Natural killer cell (primary cell): ENCODE results near the gene GPR17. TPM values are rescaled to one million over a fixed set of nuclear protein-coding genes. Genes with fewer than 3 reads are reported as not detected.

Source experiments
- ATAC-seq, 3 donors: fragments of 150-1000 bp in 2 of 3; fragments of 200-7000 bp in 1 of 3; cut with Tn5 transposase; 1 replicate in 1 of 3; 2 replicates in 2 of 3; pipeline ENCODE4 v1.10.0; 2021; ENCODE audit warnings: mild to moderate bottlenecking in 2 of 3, moderate library complexity in 2 of 3
- DNase-seq, 2 donors: peaks; one replicate each; pipeline versions ENCODE4 v3.0.0 to v3.0.0-alpha.2; 2013 to 2021; ENCODE audit warnings: mixed read lengths in 1 of 2
- H3K27ac ChIP-seq: one replicate; pipeline ENCODE4 v1.5.1; 2013; ENCODE audit warnings: mild to moderate bottlenecking, low read length
- H3K27me3 ChIP-seq: one replicate; pipeline ENCODE4 v1.6.1; 2013; ENCODE audit warnings: low read length; ENCODE audit not compliant: control insufficient read depth, insufficient read depth
- H3K36me3 ChIP-seq: one replicate; pipeline ENCODE4 v1.6.1; 2013; ENCODE audit warnings: low read length; ENCODE audit not compliant: control insufficient read depth, insufficient read depth
- H3K4me1 ChIP-seq: one replicate; pipeline ENCODE4 v1.6.1; 2013; ENCODE audit warnings: low read length; ENCODE audit not compliant: control insufficient read depth, insufficient read depth
- H3K4me3 ChIP-seq: one replicate; pipeline ENCODE4 v1.5.1; 2013; ENCODE audit warnings: low read length
- H3K9me3 ChIP-seq: one replicate; pipeline ENCODE4 v1.6.1; 2013; ENCODE audit warnings: low read length; ENCODE audit not compliant: control insufficient read depth, insufficient read depth
- H3K27ac Mint-ChIP-seq, 2 donors: one replicate each; pipeline ENCODE4 v1.8.0; 2022; ENCODE audit warnings: mild to moderate bottlenecking in 2 of 2, mixed read lengths in 2 of 2, moderate library complexity in 1 of 2
- H3K27me3 Mint-ChIP-seq, 2 donors: one replicate each; pipeline ENCODE4 v1.8.0; 2022; ENCODE audit warnings: low read depth in 2 of 2, mixed read lengths in 2 of 2
- H3K36me3 Mint-ChIP-seq: one replicate; pipeline ENCODE4 v1.8.0; 2022; ENCODE audit warnings: mixed read lengths
- H3K4me1 Mint-ChIP-seq, 2 donors: one replicate each; pipeline ENCODE4 v1.8.0; 2022; ENCODE audit warnings: mixed read lengths in 2 of 2
- H3K4me3 Mint-ChIP-seq: one replicate; pipeline ENCODE4 v1.8.0; 2022; ENCODE audit warnings: mild to moderate bottlenecking, moderate library complexity, mixed read lengths
- H3K9me3 Mint-ChIP-seq, 2 donors: one replicate each; pipeline ENCODE4 v1.8.0; 2022; ENCODE audit warnings: mixed read lengths in 2 of 2
- CTCF ChIP-seq: fragments of 200-600 bp; IDR thresholded peaks from one replicate; pipeline ENCODE4 v1.8.0; 2022; ENCODE audit warnings: antibody characterized with exemption
- WGBS: methylation state at CpG from one replicate; pipeline ENCODE4 v1.1.7; 2013; ENCODE audit warnings: missing lambda C conversion rate; ENCODE audit not compliant: insufficient coverage; 5-methylcytosine and 5-hydroxymethylcytosine counted together
- intact Hi-C: fragments of 100-400 bp; cut with micrococcal nuclease; formaldehyde crosslinking; loops from one replicate; pipeline ENCODE4 v1.14.2; 2022
- total RNA-seq, 4 donors: library from RNA; stranded (reverse); fragments of 120-200 nt in 1 of 4; gene quantifications; one replicate each; pipeline versions ENCODE4 v1.2.3 to v1.2.4, GENCODE V29; 2013 to 2022

The GPR17 gene
- total RNA-seq, 3 donors from 2014 or later (not counting 1 experiment from before 2014, with no cell fraction given): not detected

- peaks cover 32% of the 10 kb centered on the region for H3K4me1 ChIP-seq
- H3K27ac ChIP-seq: no peak overlapping the region
- no peaks in the 10 kb centered on the region for H3K27me3 ChIP-seq
- DNase-seq (no peak), ATAC-seq (no peak)
- H3K4me3 Mint-ChIP-seq: no peak overlapping the region
- no peak for TF ChIP-seq CTCF
- peaks cover 0 to 2% of the 10 kb centered on the region in 2 donors for H3K27me3 Mint-ChIP-seq
- H3K9me3 ChIP-seq: no peaks in the 10 kb centered on the region
- H3K27ac Mint-ChIP-seq: no peak overlapping the region
- H3K36me3 Mint-ChIP-seq: no peaks in the 10 kb centered on the region
- H3K36me3 ChIP-seq: no peaks in the 10 kb centered on the region
- no peaks in the 10 kb centered on the region for H3K9me3 Mint-ChIP-seq
- intact Hi-C loops: no loop called here
- H3K4me3 ChIP-seq: no peak overlapping the region
- WGBS: 89% methylated on average over 17 of the region's 18 CpGs
- no peaks in the 10 kb centered on the region for H3K4me1 Mint-ChIP-seq
Measured at GRCh38 chr2:127627740-127628571, 18.0 kb upstream of the GPR17 start.

- no peak overlapping the region for H3K4me3 Mint-ChIP-seq
- Histone ChIP-seq H3K4me1 (peaks cover 42% of the 10 kb centered on the region), H3K27ac (no peak overlapping the region), H3K4me3 (no peak overlapping the region), H3K9me3 (no peaks in the 10 kb centered on the region), H3K36me3 (no peaks in the 10 kb centered on the region), H3K27me3 (no peaks in the 10 kb centered on the region)
- no peak for TF ChIP-seq CTCF
- no peaks in the 10 kb centered on the region for H3K36me3 Mint-ChIP-seq
- H3K9me3 Mint-ChIP-seq: no peaks in the 10 kb centered on the region
- intact Hi-C loops: no loop called here
- 85% methylated on average over 17 of the region's 17 CpGs for WGBS
- H3K27ac Mint-ChIP-seq: no peak overlapping the region
- ATAC-seq: no peak
- no peak for DNase-seq
- H3K27me3 Mint-ChIP-seq: peaks cover 0 to 2% of the 10 kb centered on the region in 2 donors
- H3K4me1 Mint-ChIP-seq: no peaks in the 10 kb centered on the region
Measured at GRCh38 chr2:127628767-127629614, 17.0 kb upstream of the GPR17 start.

- Mint-ChIP-seq H3K36me3 (no peaks in the 10 kb centered on the region), H3K4me1 (no peaks in the 10 kb centered on the region), H3K27me3 (peaks cover 0 to 2% of the 10 kb centered on the region in 2 donors), H3K4me3 (no peak overlapping the region), H3K27ac (no peak overlapping the region), H3K9me3 (no peaks in the 10 kb centered on the region)
- TF ChIP-seq CTCF: no peak
- no peaks in the 10 kb centered on the region for H3K27me3 ChIP-seq
- H3K4me3 ChIP-seq: no peak overlapping the region
- 88% methylated on average over 9 of the region's 9 CpGs for WGBS
- no peak overlapping the region for H3K27ac ChIP-seq
- intact Hi-C loops: no loop called here
- no peak for ATAC-seq
- no peaks in the 10 kb centered on the region for H3K9me3 ChIP-seq
- H3K4me1 ChIP-seq: peaks cover 49% of the 10 kb centered on the region
- DNase-seq: no peak
- no peaks in the 10 kb centered on the region for H3K36me3 ChIP-seq
Measured at GRCh38 chr2:127629637-127630036, 16.3 kb upstream of the GPR17 start.
